Measurements from ENCODE around the gene G0S2. TPM values are rescaled to one million over a fixed set of nuclear protein-coding genes. Genes with fewer than 3 reads are reported as not detected.

G0S2 gene
- polyA plus RNA-seq, 1 donor from 2014 or later = 0.33 TPM

DNA sequence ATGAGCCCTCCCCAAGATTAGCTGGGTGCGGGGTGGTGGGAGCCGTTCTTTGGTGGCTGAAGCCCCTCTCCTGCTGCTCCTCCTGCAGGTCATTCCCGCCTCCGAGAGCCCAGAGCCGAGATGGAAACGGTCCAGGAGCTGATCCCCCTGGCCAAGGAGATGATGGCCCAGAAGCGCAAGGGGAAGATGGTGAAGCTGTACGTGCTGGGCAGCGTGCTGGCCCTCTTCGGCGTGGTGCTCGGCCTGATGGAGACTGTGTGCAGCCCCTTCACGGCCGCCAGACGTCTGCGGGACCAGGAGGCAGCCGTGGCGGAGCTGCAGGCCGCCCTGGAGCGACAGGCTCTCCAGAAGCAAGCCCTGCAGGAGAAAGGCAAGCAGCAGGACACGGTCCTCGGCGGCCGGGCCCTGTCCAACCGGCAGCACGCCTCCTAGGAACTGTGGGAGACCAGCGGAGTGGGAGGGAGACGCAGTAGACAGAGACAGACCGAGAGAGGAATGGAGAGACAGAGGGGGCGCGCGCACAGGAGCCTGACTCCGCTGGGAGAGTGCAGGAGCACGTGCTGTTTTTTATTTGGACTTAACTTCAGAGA, 448 bp downstream of the G0S2 start:
- TF ChIP-seq POLR2AphosphoS5 (IDR thresholded peaks at IDR 0.05) (no peak), MXI1 (conservative IDR thresholded peaks at IDR 0.05; ENCODE audit: poor library complexity, severe bottlenecking) (peak; percentile 19), SMC3 (conservative IDR thresholded peaks at IDR 0.05; ENCODE audit: poor library complexity) (no peak)
- TF ChIP-seq, protein P1, sequence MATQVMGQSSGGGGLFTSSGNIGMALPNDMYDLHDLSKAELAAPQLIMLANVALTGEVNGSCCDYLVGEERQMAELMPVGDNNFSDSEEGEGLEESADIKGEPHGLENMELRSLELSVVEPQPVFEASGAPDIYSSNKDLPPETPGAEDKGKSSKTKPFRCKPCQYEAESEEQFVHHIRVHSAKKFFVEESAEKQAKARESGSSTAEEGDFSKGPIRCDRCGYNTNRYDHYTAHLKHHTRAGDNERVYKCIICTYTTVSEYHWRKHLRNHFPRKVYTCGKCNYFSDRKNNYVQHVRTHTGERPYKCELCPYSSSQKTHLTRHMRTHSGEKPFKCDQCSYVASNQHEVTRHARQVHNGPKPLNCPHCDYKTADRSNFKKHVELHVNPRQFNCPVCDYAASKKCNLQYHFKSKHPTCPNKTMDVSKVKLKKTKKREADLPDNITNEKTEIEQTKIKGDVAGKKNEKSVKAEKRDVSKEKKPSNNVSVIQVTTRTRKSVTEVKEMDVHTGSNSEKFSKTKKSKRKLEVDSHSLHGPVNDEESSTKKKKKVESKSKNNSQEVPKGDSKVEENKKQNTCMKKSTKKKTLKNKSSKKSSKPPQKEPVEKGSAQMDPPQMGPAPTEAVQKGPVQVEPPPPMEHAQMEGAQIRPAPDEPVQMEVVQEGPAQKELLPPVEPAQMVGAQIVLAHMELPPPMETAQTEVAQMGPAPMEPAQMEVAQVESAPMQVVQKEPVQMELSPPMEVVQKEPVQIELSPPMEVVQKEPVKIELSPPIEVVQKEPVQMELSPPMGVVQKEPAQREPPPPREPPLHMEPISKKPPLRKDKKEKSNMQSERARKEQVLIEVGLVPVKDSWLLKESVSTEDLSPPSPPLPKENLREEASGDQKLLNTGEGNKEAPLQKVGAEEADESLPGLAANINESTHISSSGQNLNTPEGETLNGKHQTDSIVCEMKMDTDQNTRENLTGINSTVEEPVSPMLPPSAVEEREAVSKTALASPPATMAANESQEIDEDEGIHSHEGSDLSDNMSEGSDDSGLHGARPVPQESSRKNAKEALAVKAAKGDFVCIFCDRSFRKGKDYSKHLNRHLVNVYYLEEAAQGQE (IDR thresholded peaks at IDR 0.05; ENCODE audit: borderline replicate concordance) = no peak
- Histone ChIP-seq H4K20me1 (ENCODE audit: insufficient read depth) (no peaks in the 10 kb centered on the region), H3K9me2 (ENCODE audit: insufficient read depth, low read length) (no peaks in the 10 kb centered on the region)

DNA sequence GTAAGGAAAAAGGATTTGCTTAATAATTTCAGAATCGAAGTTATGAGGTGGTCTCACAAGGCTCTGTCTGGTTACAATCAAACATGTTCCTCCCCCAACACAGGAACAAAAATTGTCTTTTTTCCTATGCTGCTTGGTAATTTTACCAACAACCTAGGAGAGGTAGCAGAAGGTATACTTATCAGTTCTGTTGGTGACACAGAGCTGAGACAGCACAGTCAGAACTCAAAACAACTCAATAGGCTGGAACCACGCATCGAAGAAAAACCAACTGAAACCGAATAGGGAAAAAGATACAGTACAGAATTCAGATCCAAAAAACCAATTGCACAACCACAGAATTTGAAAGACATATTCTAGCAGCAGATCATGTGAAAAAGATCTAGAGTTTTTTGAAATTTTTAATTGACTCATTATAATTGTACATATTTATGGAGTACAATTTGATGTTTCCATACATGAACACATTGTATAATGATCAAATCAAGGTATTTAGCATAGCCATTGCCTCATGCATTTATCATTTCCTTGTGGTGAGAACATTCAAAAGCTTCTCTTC, 3.8 kb downstream of the G0S2 start:
- H3K27me3 ChIP-seq (ENCODE audit: insufficient read depth, low read depth, low read length) = peaks cover 37% of the 10 kb centered on the region
- H3K27ac ChIP-seq (ENCODE audit: low read length) = no peak overlapping the region
- no peaks in the 10 kb centered on the region for H3K9me2 ChIP-seq (ENCODE audit: insufficient read depth, low read length)
- no peak overlapping the region for H2AFZ ChIP-seq (ENCODE audit: low read depth, low read length)
- TF ChIP-seq EP300 (conservative IDR thresholded peaks at IDR 0.05; ENCODE audit: poor library complexity, severe bottlenecking) (no peak), SMC3 (conservative IDR thresholded peaks at IDR 0.05; ENCODE audit: poor library complexity) (no peak), POLR2AphosphoS5 (IDR thresholded peaks at IDR 0.05) (no peak), MXI1 (conservative IDR thresholded peaks at IDR 0.05; ENCODE audit: poor library complexity, severe bottlenecking) (no peak), CTCF (IDR thresholded peaks at IDR 0.05; ENCODE audit: poor library complexity, severe bottlenecking) (no peak), RAD21 (conservative IDR thresholded peaks at IDR 0.05) (no peak), TAF1 (IDR thresholded peaks at IDR 0.05; ENCODE audit: low read depth) (no peak), EZH2 (IDR thresholded peaks at IDR 0.05; ENCODE audit: borderline replicate concordance, insufficient read depth, low read length, poor library complexity, severe bottlenecking) (no peak)
- TF ChIP-seq, protein P1 (IDR thresholded peaks at IDR 0.05; ENCODE audit: borderline replicate concordance) = no peak
- no peaks in the 10 kb centered on the region for H3K9me3 ChIP-seq (ENCODE audit: low read length)
- no peak overlapping the region for H3K9ac ChIP-seq (ENCODE audit: low read length)
- H4K20me1 ChIP-seq (ENCODE audit: insufficient read depth) = no peaks in the 10 kb centered on the region
- no peak overlapping the region for H3K4me2 ChIP-seq (ENCODE audit: low read length)
- H3K4me3 ChIP-seq (ENCODE audit: low read length) = no peak overlapping the region
- no peaks in the 10 kb centered on the region for H3K79me2 ChIP-seq (replicated peaks; ENCODE audit: insufficient read depth, low read length)
- H3K36me3 ChIP-seq (ENCODE audit: insufficient read depth, low read length) = no peaks in the 10 kb centered on the region
- H3F3A ChIP-seq (ENCODE audit: insufficient read depth, low read length, poor library complexity, severe bottlenecking) = no peaks in the 10 kb centered on the region

More for the DNA sequence above, 448 bp downstream of the G0S2 start:
- Histone ChIP-seq H3K36me3 (ENCODE audit: insufficient read depth, low read length) (no peaks in the 10 kb centered on the region), H3K79me2 (replicated peaks; ENCODE audit: insufficient read depth, low read length) (no peaks in the 10 kb centered on the region), H3K27me3 (ENCODE audit: insufficient read depth, low read depth, low read length) (peaks cover 50% of the 10 kb centered on the region), H2AFZ (ENCODE audit: low read depth, low read length) (no peak overlapping the region), H3F3A (ENCODE audit: insufficient read depth, low read length, poor library complexity, severe bottlenecking) (no peaks in the 10 kb centered on the region), H3K4me3 (ENCODE audit: low read length) (peak overlapping the region; percentile 62), H3K9ac (ENCODE audit: low read length) (peak overlapping the region; percentile 25), H3K27ac (ENCODE audit: low read length) (no peak overlapping the region), H3K4me2 (ENCODE audit: low read length) (peak overlapping the region; percentile 29), H3K9me3 (ENCODE audit: low read length) (no peaks in the 10 kb centered on the region)

All from neural cell (in vitro differentiated cells).